ENCODE measurements around the gene TMEM190. TPM values are rescaled to one million over a fixed set of nuclear protein-coding genes. Genes with fewer than 3 reads are reported as not detected.
A peak's percentile ranks its signal among the peaks of the same experiment; 100 is the strongest.

TMEM190 gene
- total and polyA plus RNA-seq, 12 donors = 0.55 to 63.0 (median 1.7) TPM; not detected in 6

- peaks cover 0 to 6% of the 10 kb centered on the region in 2 donors for H3K4me1 ChIP-seq (replicated peaks in 1 of 2)
- WGBS, 4 donors = 59 to 94% (median 86%) methylated on average over 3 of the region's 3 CpGs
- intact Hi-C loops (cut with DNase I) = no loop called here
- TF ChIP-seq CTCF (IDR thresholded peaks at IDR 0.05) = no peak
- TF ChIP-seq POLR2A (IDR thresholded peaks at IDR 0.05) = no peak
- H3K9me3 ChIP-seq (replicated peaks in 1 of 3) = no peaks in the 10 kb centered on the region
- H3K27me3 ChIP-seq = peaks cover 36% of the 10 kb centered on the region
- no peak overlapping the region for H3K4me3 ChIP-seq
- DNase-seq = no peak
- H3K27ac ChIP-seq = no peak overlapping the region
- no peaks in the 10 kb centered on the region for H3K36me3 ChIP-seq (replicated peaks in 1 of 2)
Observed at GRCh38 chr19:55366790-55367189, 9.8 kb upstream of the TMEM190 start.

DNA sequence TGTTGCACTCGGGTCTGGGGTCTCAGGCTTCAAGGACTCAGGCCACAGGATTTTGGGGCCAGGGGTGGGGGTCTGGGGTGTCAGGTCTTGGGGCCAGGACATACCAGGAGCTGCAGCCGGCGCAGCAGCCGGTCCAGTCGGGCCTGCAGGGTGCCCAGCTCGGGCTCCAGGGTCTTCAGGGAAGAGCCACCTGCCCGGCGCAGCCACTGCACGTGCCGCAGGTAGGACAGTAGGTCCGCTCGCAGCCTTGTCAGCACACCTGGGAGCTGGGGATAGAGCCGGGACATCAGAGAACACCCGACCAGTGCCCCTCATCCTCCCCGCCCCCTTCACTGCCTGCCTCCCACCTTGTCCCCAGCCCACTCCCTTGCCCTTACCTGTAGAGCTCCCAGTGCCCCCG lies 8.5 kb upstream of the TMEM190 start:
- 80 to 87% (median 85%) methylated on average over 2 to 16 of the region's 16 CpGs for WGBS, 4 donors
- Histone ChIP-seq H3K4me3 (no peak overlapping the region), H3K4me1 (replicated peaks in 1 of 2) (peaks cover 0 to 6% of the 10 kb centered on the region in 2 donors), H3K36me3 (replicated peaks in 1 of 2) (no peaks in the 10 kb centered on the region), H3K27ac (no peak overlapping the region), H3K27me3 (peaks cover 48% of the 10 kb centered on the region), H3K9me3 (replicated peaks in 1 of 3) (no peaks in the 10 kb centered on the region)
- no peak for DNase-seq
- intact Hi-C loops (cut with DNase I) = no loop called here
- TF ChIP-seq POLR2A (IDR thresholded peaks at IDR 0.05) = no peak
- TF ChIP-seq CTCF (IDR thresholded peaks at IDR 0.05) = no peak

DNA sequence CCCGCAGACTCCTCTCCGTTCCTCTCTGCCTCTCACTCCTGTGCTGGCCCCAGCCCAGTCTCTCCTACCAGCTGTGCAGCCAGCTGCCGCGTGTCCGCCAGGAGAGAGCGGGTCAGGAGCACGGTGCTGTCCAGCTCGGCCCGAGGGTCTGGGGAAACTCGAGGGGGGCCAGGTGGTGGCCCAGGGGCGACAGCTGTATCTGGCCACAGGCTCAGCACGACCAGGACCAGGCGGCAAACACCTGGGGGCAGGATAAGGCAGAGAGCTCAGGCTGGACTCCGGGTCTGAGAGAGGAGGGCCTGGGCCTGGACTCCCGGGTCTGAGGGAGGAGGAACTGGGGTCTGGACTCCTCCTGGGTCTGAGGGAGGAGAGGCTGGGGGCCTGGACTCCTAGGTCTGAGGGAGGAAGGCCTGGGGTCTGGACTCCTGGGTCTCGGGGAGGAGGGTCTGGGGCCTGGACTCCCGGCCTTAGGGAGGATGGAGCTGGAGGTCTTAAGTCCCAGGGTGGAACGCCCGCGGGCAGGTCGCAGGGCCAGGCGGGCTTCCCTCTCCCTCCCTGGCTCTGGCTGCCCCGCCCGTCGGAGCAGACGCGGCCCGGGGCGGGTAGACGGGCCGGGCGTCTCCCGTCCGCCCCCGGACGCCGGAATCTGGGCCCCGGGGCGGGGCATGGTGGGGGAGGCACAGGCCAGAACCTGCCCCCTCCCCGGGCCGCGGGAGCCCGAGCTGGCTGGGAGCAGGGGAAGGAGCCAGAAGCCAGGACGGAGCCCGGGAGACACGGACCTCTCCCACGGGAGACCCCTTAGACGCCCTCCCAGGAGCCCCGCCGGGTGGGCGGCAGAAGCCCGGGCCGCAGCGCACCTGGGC lies 7.7 kb upstream of the TMEM190 start:
- Histone ChIP-seq H3K4me3 (no peak overlapping the region), H3K9me3 (replicated peaks in 1 of 3) (no peaks in the 10 kb centered on the region), H3K36me3 (replicated peaks in 1 of 2) (no peaks in the 10 kb centered on the region), H3K4me1 (replicated peaks in 1 of 2) (peaks cover 0 to 6% of the 10 kb centered on the region in 2 donors), H3K27me3 (peaks cover 49% of the 10 kb centered on the region), H3K27ac (no peak overlapping the region)
- DNase-seq = no peak
- intact Hi-C loops (cut with DNase I) = no loop called here
- TF ChIP-seq CTCF (IDR thresholded peaks at IDR 0.05) = no peak
- WGBS, 4 donors = 5 to 57% (median 23%) methylated on average over 4 to 53 of the region's 54 CpGs

- H3K9me3 ChIP-seq (replicated peaks in 1 of 3) = no peaks in the 10 kb centered on the region
- TF ChIP-seq POLR2A (IDR thresholded peaks at IDR 0.05) = no peak
- TF ChIP-seq CTCF (IDR thresholded peaks at IDR 0.05) = no peak
- H3K36me3 ChIP-seq (replicated peaks in 1 of 2) = no peaks in the 10 kb centered on the region
- intact Hi-C loops (cut with DNase I) = no loop called here
- peaks cover 0 to 6% of the 10 kb centered on the region in 2 donors for H3K4me1 ChIP-seq (replicated peaks in 1 of 2)
- H3K27ac ChIP-seq = no peak overlapping the region
- DNase-seq = peak in 1 of 7 donors; percentile 40
- peaks cover 52% of the 10 kb centered on the region for H3K27me3 ChIP-seq
- peak overlapping the region in 1 of 4 donors; percentile 25 for H3K4me3 ChIP-seq
- 1 to 6% (median 1%) methylated on average over 11 to 54 of the region's 59 CpGs for WGBS, 4 donors
Observed at GRCh38 chr19:55369653-55370304, 6.8 kb upstream of the TMEM190 start.
